Fibroblast of lung (primary cell): ENCODE results near the gene ZC3H12A.

ENCODE experiments used
- EZH2 ChIP-seq: IDR thresholded peaks from 2 replicates; pipeline ENCODE4 v1.5.1; 2012; ENCODE audit warnings: low read length, control low read depth, mild to moderate bottlenecking; ENCODE audit errors: missing control alignments
- TF ChIP-seq, protein P1 (sequence below), 2 donors: IDR thresholded peaks in 1 of 2; conservative IDR thresholded peaks in 1 of 2; 1 replicate in 1 of 2; 2 replicates in 1 of 2; pipeline ENCODE4 v1.5.1; 2011 to 2012; ENCODE audit warnings: low read length in 2 of 2, control low read depth in 1 of 2, inconsistent platforms in 1 of 2, low read depth in 1 of 2, mild to moderate bottlenecking in 1 of 2

DNA sequence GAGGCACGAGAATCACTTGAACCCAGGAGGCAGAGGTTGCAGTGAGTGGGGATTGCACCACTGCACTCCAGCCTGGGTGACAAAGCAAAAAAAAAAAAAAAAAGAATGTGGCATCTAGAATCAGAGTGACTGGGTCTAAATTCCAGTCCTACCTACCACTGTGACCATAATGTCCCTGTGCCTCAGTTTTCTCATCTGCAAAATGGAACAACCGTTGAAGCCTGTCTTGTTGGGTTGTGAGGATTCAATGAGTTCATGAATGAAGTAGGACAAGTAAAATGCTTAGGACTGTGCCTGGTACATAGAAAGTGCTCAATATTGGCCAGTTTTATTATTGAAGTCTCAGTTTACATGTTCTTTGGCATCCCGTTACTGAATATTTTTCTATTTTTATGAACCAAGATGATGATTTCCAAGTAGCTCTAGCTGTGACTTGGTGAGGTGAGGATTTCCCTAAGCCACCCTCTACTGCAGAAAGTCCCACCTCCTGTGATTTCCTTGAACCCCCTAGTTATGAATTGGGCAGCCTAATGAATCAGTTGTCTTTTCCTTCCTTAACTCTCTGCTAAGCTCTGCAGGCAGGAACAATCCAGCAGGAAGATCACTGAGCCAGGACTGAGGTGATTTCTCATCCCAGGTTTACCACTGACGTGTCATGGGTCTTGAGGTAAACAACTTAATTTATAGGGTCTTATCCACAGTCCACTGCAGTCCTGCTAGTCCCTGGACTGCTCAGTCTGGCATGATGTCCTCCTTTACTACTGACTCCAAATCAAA lies 59.1 kb downstream of the ZC3H12A start:
- TF ChIP-seq, protein P1, sequence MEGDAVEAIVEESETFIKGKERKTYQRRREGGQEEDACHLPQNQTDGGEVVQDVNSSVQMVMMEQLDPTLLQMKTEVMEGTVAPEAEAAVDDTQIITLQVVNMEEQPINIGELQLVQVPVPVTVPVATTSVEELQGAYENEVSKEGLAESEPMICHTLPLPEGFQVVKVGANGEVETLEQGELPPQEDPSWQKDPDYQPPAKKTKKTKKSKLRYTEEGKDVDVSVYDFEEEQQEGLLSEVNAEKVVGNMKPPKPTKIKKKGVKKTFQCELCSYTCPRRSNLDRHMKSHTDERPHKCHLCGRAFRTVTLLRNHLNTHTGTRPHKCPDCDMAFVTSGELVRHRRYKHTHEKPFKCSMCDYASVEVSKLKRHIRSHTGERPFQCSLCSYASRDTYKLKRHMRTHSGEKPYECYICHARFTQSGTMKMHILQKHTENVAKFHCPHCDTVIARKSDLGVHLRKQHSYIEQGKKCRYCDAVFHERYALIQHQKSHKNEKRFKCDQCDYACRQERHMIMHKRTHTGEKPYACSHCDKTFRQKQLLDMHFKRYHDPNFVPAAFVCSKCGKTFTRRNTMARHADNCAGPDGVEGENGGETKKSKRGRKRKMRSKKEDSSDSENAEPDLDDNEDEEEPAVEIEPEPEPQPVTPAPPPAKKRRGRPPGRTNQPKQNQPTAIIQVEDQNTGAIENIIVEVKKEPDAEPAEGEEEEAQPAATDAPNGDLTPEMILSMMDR (conservative IDR thresholded peaks at IDR 0.05 in 1 of 2, IDR thresholded peaks at IDR 0.05 in 1 of 2; ENCODE audit: low read depth in 1 of 2, low read length in 2 of 2), result no peak
- no peak for TF ChIP-seq EZH2
